IMR-90 (cell line): ENCODE measurements around the gene NKAIN1. TPM values are rescaled to one million over a fixed set of nuclear protein-coding genes. Genes with fewer than 3 reads are reported as not detected.

Source experiments
- ATAC-seq: fragments of 200-7000 bp; cut with Tn5 transposase; 2 replicates; pipeline ENCODE4 v1.9.1; 2020; ENCODE audit warnings: low read depth, mild to moderate bottlenecking, moderate library complexity
- BruUV-seq: library from RNA; stranded (reverse); fragments of 400-500 nt; replicated peaks from 2 replicates; lab custom pipeline; 2021; lab: Mats Ljungman, UMichigan
- CTCF ChIA-PET: fragments of 300-600 bp; formaldehyde crosslinking; extraction: SDS; loops from one replicate; lab custom pipeline; 2021; ENCODE audit warnings: antibody characterized with exemption; lab: Yijun Ruan, JAX
- POLR2A ChIA-PET: fragments of 300-600 bp; sonication (Branson Sonifier 250); formaldehyde crosslinking; loops from one replicate; lab custom pipeline; 2022; ENCODE audit warnings: antibody characterized with exemption; ENCODE audit not compliant: unreplicated experiment; lab: Charles Lee
- DNase-seq: peaks from one replicate; pipeline ENCODE4 v3.0.0; 2013
- H2AFZ ChIP-seq: replicated peaks from 2 replicates; pipeline ENCODE3; 2013; ENCODE audit warnings: low read length, mild to moderate bottlenecking; ENCODE audit not compliant: poor library complexity
- H2AK5ac ChIP-seq: 2 replicates; pipeline ENCODE4 v1.6.1; 2013; ENCODE audit warnings: low read depth, low read length, inconsistent platforms
- H2AK9ac ChIP-seq: replicated peaks from 2 replicates; pipeline ENCODE3; 2013; ENCODE audit warnings: mild to moderate bottlenecking, low read depth, low read length, moderate library complexity; ENCODE audit not compliant: poor library complexity
- H2BK120ac ChIP-seq: 2 replicates; pipeline ENCODE4 v1.6.1; 2013; ENCODE audit warnings: low read depth, low read length, inconsistent platforms
- H2BK15ac ChIP-seq: 3 replicates; pipeline ENCODE4 v1.6.1; 2013; ENCODE audit warnings: low read depth, low read length, inconsistent platforms
- H2BK20ac ChIP-seq: 2 replicates; pipeline ENCODE4 v1.6.1; 2013; ENCODE audit warnings: low read depth, mild to moderate bottlenecking, inconsistent platforms, low read length, moderate library complexity
- H2BK5ac ChIP-seq: 2 replicates; pipeline ENCODE4 v1.6.1; 2013; ENCODE audit warnings: mild to moderate bottlenecking, low read depth, low read length, inconsistent platforms; ENCODE audit not compliant: poor library complexity, severe bottlenecking
- H3K14ac ChIP-seq: replicated peaks from 2 replicates; pipeline ENCODE4 v1.6.1; 2013; ENCODE audit warnings: low read depth, low read length, inconsistent platforms
- H3K18ac ChIP-seq: 2 replicates; pipeline ENCODE4 v1.6.1; 2013; ENCODE audit warnings: low read depth, low read length, control low read depth
- H3K23ac ChIP-seq: 2 replicates; pipeline ENCODE4 v1.6.1; 2013; ENCODE audit warnings: low read depth, low read length, inconsistent platforms
- H3K27ac ChIP-seq: 2 replicates; pipeline ENCODE4 v1.5.1; 2013; ENCODE audit warnings: mild to moderate bottlenecking, control low read depth, low read length; ENCODE audit not compliant: insufficient read depth
- H3K27me3 ChIP-seq: 2 replicates; pipeline ENCODE4 v1.6.1; 2013; ENCODE audit warnings: low read length; ENCODE audit not compliant: control insufficient read depth, insufficient read depth
- H3K36me3 ChIP-seq: 2 replicates; pipeline ENCODE4 v1.6.1; 2013; ENCODE audit warnings: low read length, mixed read lengths; ENCODE audit not compliant: control insufficient read depth, insufficient read depth
- H3K4ac ChIP-seq: 2 replicates; pipeline ENCODE4 v1.6.1; 2013; ENCODE audit warnings: low read depth, low read length, inconsistent platforms
- H3K4me1 ChIP-seq: 2 replicates; pipeline ENCODE4 v1.6.1; 2013; ENCODE audit warnings: low read length, mixed read lengths; ENCODE audit not compliant: control insufficient read depth, insufficient read depth
- H3K4me2 ChIP-seq: 2 replicates; pipeline ENCODE4 v1.6.1; 2013; ENCODE audit warnings: low read depth, mild to moderate bottlenecking, control low read depth, low read length, moderate library complexity
- H3K4me3 ChIP-seq: 2 replicates; pipeline ENCODE4 v1.5.1; 2013; ENCODE audit warnings: low read depth, mild to moderate bottlenecking, control low read depth, low read length, moderate library complexity; ENCODE audit not compliant: insufficient read depth
- H3K56ac ChIP-seq: 2 replicates; pipeline ENCODE4 v1.6.1; 2013; ENCODE audit warnings: low read length, inconsistent platforms; ENCODE audit not compliant: insufficient read depth; ENCODE audit errors: extremely low read depth
- H3K79me1 ChIP-seq, 2 experiments: 2 replicates each; pipeline ENCODE4 v1.6.1; 2013; ENCODE audit warnings: low read length in 2 of 2, inconsistent platforms in 1 of 2, low read depth in 1 of 2
- H3K9ac ChIP-seq: 2 replicates; pipeline ENCODE4 v1.6.1; 2013; ENCODE audit warnings: low read depth, low read length, control low read depth
- H3K9me1 ChIP-seq: 2 replicates; pipeline ENCODE4 v1.6.1; 2013; ENCODE audit warnings: low read length, inconsistent platforms; ENCODE audit not compliant: insufficient read depth
- H3K9me3 ChIP-seq: 2 replicates; pipeline ENCODE4 v1.6.1; 2013; ENCODE audit warnings: low read length; ENCODE audit not compliant: control insufficient read depth, insufficient read depth
- H4K20me1 ChIP-seq: 2 replicates; pipeline ENCODE4 v1.6.1; 2013; ENCODE audit warnings: low read length, inconsistent platforms; ENCODE audit not compliant: insufficient read depth
- H4K5ac ChIP-seq: 2 replicates; pipeline ENCODE4 v1.6.1; 2013; ENCODE audit warnings: mild to moderate bottlenecking, low read depth, low read length, control low read depth
- H4K8ac ChIP-seq, 2 experiments: 2 replicates each; pipeline ENCODE4 v1.6.1; 2013; ENCODE audit warnings: low read depth in 2 of 2, low read length in 2 of 2, control low read depth in 1 of 2, inconsistent platforms in 1 of 2
- H4K91ac ChIP-seq: 2 replicates; pipeline ENCODE4 v1.6.1; 2013; ENCODE audit warnings: low read depth, low read length, inconsistent platforms; ENCODE audit not compliant: insufficient read depth
- FOS ChIP-seq: fragments of 150-350 bp; IDR thresholded peaks from 2 replicates; pipeline ENCODE4 v1.6.1; 2016; ENCODE audit warnings: low read depth, low read length
- POLR2A ChIP-seq: IDR thresholded peaks from 2 replicates; pipeline ENCODE4 v1.6.1; 2012; ENCODE audit warnings: mild to moderate bottlenecking, low read depth, low read length
- WGBS, 2 experiments: methylation state at CpG; one replicate each; pipeline versions ENCODE4 v1.1.5 to v1.1.7; 2013; ENCODE audit warnings: missing lambda C conversion rate in 2 of 2; ENCODE audit not compliant: insufficient read length in 1 of 2; ENCODE audit errors: extremely low coverage in 2 of 2; 5-methylcytosine and 5-hydroxymethylcytosine counted together
- dilution Hi-C: fragments of 300-500 bp; cut with HindIII; formaldehyde crosslinking; loops from one replicate; pipeline ENCODE4 v1.14.3; 2018; ENCODE audit warnings: low sequenced_read_pairs; ENCODE audit not compliant: unreplicated experiment
- in situ Hi-C: fragments of 300-500 bp; cut with MboI; formaldehyde crosslinking; loops from 3 replicates; pipeline ENCODE4 v1.14.3; 2019; ENCODE audit warnings: low sequenced_read_pairs, inconsistent platforms, mixed read lengths
- intact Hi-C: fragments of 100-400 bp; cut with micrococcal nuclease; formaldehyde crosslinking; loops from 2 replicates; pipeline ENCODE4 v1.10.0; 2022
- polyA plus RNA-seq, 3 experiments: library from polyadenylated mRNA; depleted of rRNA; stranded (reverse); fragments of >200 nt; gene quantifications; 2 replicates each; pipeline ENCODE4 v1.2.3, GENCODE V29; 2012; ENCODE audit warnings: low replicate concordance in 1 of 3
- total RNA-seq: library from RNA; depleted of rRNA; stranded (reverse); fragments of >200 nt; gene quantifications from 2 replicates; pipeline ENCODE4 v1.2.3, GENCODE V29; 2012

Gene NKAIN1
- total and polyA plus RNA-seq, 2 of the 4 experiments (the other 2 are of a cell fraction) = under 0.01 to 0.09 TPM

DNA sequence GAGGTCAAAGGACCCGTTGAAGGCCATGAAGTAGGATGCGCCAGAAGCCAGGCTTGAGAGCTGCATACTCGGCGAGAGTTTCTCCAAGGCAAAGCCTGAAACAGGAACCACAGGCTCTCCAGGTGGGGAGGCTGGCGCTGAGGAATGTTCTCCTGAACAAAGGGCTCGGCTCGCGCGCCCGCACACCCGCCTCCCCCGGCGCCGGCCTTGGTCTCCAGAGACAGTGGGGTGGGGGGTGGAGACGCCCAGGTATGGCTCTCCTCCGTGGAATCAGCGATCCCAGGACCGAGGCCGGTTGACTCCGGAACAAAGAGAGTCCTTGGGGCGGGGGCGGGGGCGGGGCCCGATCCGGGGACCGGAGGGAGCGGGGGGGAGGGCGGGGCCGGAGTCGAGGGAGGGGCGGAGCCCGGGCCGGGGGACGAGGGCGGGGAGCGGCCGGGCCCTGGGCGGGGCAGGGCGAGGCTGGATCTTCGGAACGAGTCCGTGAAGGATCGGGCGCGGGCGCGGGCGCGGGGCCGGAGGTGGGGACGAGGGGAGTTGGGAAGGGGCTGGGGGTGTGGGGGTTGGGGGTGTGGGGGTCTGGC lies 85.0 kb downstream of the NKAIN1 start:
- TF ChIP-seq FOS (no peak), POLR2A (peak; percentile 55)
- Histone ChIP-seq H4K5ac (peak overlapping the region; percentile 94), H2BK5ac (peak overlapping the region; percentile 31), H3K9me3 (no peaks in the 10 kb centered on the region), H2AK9ac (peak overlapping the region; percentile 98), H3K27me3 (no peaks in the 10 kb centered on the region), H3K9me1 (peaks cover 3% of the 10 kb centered on the region; the same call in 1 of the 2 replicates), H2BK120ac (peak overlapping the region; percentile 40; the same call in 1 of the 2 replicates), H3K14ac (peak overlapping the region; percentile 99), H3K4me2 (peak overlapping the region; percentile 52), H3K4me1 (peaks cover 6% of the 10 kb centered on the region), H2AK5ac (peak overlapping the region; percentile 93), H3K9ac (peak overlapping the region; percentile 74), H2BK20ac (no peak overlapping the region; the same call in 1 of the 2 replicates), H4K20me1 (no peaks in the 10 kb centered on the region), H4K91ac (peak overlapping the region; percentile 97), H2AFZ (peak overlapping the region; percentile 98), H3K36me3 (no peaks in the 10 kb centered on the region; the same call in 1 of the 2 replicates), H2BK15ac (peak overlapping the region; percentile 95), H3K18ac (peak overlapping the region; percentile 36), H3K27ac (peak overlapping the region; percentile 81), H3K4ac (peak overlapping the region; percentile 99), H3K56ac (peak overlapping the region; percentile 59), H4K8ac (peak overlapping the region; percentile 99 to 100), H3K4me3 (peak overlapping the region; percentile 71), H3K79me1 (peaks cover 2 to 11% of the 10 kb centered on the region in 2 experiments; a peak in 2 of 4 replicates), H3K23ac (peak overlapping the region; percentile 95; the same call in 1 of the 2 replicates)
- ChIA-PET CTCF (no interaction called here), POLR2A (no interaction called here)
- 42% methylated on average over 2 of the region's 51 CpGs; no CpG with 5 or more reads in 1 of the 2 experiments for WGBS, 2 experiments
- intact Hi-C loops (loop anchor here (2.0 to 10.0 kb wide), 3 partner anchors 28 to 200 kb away; partner anchors contain the start of gene PUM1), in situ Hi-C loops (no loop called here), dilution Hi-C loops (no loop called here)
- BruUV-seq = no TSS peak
- DNase-seq (peak; percentile 55), ATAC-seq (peak; percentile 91)
